WERI-Rb-1 (cell line): ENCODE measurements around the gene SERPINC1.
"Not testable (repeated sequence)": the region's sequence is repeated elsewhere in the genome, so short reads cannot be mapped to it uniquely, and the experiment has no call there.

Source experiments
- DNase-seq: peaks from one replicate; pipeline ENCODE4 v3.0.0-alpha.2; 2020
- H3K27ac ChIP-seq: fragments of 250-450 bp; sonication (Bioruptor Pico); 2 replicates; pipeline ENCODE4 v1.5.1; 2020; ENCODE audit warnings: mild to moderate bottlenecking, moderate library complexity
- H3K27me3 ChIP-seq: fragments of 250-450 bp; sonication (Bioruptor Pico); 2 replicates; pipeline ENCODE4 v1.5.1; 2021; ENCODE audit warnings: mild to moderate bottlenecking, low read depth, moderate library complexity; ENCODE audit not compliant: insufficient read depth, severe bottlenecking
- H3K36me3 ChIP-seq: fragments of 250-450 bp; sonication (Bioruptor Pico); 2 replicates; pipeline ENCODE4 v1.5.1; 2020; ENCODE audit warnings: mild to moderate bottlenecking, moderate library complexity
- H3K4me3 ChIP-seq: 2 replicates; pipeline ENCODE4 v1.5.1; 2011; ENCODE audit warnings: low read depth, mild to moderate bottlenecking, control low read depth, low read length
- H3K9me3 ChIP-seq: fragments of 250-450 bp; sonication (Bioruptor Pico); 2 replicates; pipeline ENCODE4 v1.5.1; 2021; ENCODE audit warnings: mild to moderate bottlenecking, moderate library complexity; ENCODE audit not compliant: severe bottlenecking
- TF ChIP-seq, protein P1 (sequence below): IDR thresholded peaks from 2 replicates; pipeline ENCODE4 v1.5.1; 2011; ENCODE audit warnings: low read depth, mild to moderate bottlenecking, control low read depth, inconsistent platforms, low read length

SERPINC1 gene

GRCh38 chr1:173888749-173889148 is 28.4 kb downstream of the SERPINC1 start:
- DNase-seq: no peak
- Histone ChIP-seq H3K27me3 (no peaks in the 10 kb centered on the region), H3K4me3 (no peak overlapping the region), H3K36me3 (peaks cover 11% of the 10 kb centered on the region), H3K9me3 (no peaks in the 10 kb centered on the region), H3K27ac (no peak overlapping the region)
- TF ChIP-seq, protein P1, sequence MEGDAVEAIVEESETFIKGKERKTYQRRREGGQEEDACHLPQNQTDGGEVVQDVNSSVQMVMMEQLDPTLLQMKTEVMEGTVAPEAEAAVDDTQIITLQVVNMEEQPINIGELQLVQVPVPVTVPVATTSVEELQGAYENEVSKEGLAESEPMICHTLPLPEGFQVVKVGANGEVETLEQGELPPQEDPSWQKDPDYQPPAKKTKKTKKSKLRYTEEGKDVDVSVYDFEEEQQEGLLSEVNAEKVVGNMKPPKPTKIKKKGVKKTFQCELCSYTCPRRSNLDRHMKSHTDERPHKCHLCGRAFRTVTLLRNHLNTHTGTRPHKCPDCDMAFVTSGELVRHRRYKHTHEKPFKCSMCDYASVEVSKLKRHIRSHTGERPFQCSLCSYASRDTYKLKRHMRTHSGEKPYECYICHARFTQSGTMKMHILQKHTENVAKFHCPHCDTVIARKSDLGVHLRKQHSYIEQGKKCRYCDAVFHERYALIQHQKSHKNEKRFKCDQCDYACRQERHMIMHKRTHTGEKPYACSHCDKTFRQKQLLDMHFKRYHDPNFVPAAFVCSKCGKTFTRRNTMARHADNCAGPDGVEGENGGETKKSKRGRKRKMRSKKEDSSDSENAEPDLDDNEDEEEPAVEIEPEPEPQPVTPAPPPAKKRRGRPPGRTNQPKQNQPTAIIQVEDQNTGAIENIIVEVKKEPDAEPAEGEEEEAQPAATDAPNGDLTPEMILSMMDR: no peak

- TF ChIP-seq, protein P1: no peak
- Histone ChIP-seq H3K4me3 (no peak overlapping the region), H3K36me3 (peaks cover 11% of the 10 kb centered on the region), H3K27me3 (no peaks in the 10 kb centered on the region), H3K27ac (no peak overlapping the region), H3K9me3 (no peaks in the 10 kb centered on the region)
- DNase-seq: no peak
These were observed 29.5 kb downstream of the SERPINC1 start for GRCh38 chr1:173887627-173888026.

DNA sequence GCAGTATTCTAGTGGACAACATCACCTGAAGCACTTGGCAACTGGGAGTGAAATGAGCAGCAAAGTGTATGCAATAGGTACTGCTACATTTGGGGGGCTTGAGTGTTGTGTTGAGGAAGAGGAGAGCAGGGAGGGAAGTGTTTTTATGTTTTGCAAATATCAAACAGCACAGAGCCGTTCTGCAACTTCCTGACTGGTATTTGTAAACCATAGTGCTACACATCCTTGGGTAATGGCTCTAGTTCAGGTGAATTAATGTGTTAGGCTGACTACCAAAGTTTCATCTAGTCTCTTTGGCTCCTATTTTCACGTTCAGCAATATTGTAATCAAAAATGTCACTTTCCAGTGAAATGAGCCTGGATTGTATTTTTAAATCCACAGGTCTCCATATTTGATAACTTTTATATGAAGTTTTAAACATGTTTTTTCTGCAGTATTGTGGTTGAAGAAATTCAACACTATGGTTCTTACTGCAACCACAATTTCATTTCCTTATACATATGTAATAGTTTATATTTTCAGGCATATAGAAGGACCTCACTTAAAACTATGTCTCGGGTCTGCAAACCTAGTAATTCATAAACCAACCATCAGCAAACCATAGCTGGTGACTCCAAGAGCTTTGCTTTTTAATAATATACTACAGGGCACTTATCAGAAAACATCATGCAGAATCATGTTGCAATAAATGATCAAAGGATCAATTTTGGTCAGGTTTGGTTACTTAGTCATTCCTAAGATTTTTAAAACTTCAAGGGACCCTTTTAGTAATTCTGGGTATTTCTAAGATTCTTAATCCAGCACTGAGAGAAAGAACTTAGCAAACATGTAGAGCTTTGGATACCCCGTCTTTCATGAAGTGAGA is 30.1 kb downstream of the SERPINC1 start:
- H3K27ac ChIP-seq: no peak overlapping the region

DNA sequence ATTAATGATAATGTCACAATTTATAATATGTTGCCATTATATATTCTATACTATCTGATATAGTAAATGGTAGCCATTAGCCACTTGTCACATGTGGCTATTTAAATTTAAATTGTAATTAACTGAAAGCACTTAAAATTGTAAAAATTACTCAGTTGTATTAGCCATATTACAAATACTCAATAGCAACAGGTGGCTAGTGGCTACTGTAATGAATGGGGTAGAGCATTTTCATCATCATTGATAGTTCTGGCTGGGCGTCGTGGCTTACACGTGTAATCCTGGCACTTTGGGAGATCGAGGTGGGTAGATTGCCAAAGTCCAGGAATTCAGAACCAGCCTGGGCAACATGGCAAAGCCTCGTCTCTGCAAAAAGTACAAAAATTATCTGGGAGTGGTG is 32.4 kb downstream of the SERPINC1 start:
- no peak for DNase-seq
- TF ChIP-seq, protein P1: no peak
- Histone ChIP-seq H3K9me3 (no peaks in the 10 kb centered on the region), H3K36me3 (peaks cover 11% of the 10 kb centered on the region), H3K27ac (no peak overlapping the region), H3K4me3 (no peak overlapping the region), H3K27me3 (no peaks in the 10 kb centered on the region)

More for the DNA sequence above, 30.1 kb downstream of the SERPINC1 start:
- no peaks in the 10 kb centered on the region for H3K9me3 ChIP-seq
- no peak for DNase-seq
- peaks cover 11% of the 10 kb centered on the region for H3K36me3 ChIP-seq
- H3K4me3 ChIP-seq: no peak overlapping the region
- H3K27me3 ChIP-seq: no peaks in the 10 kb centered on the region
- TF ChIP-seq, protein P1: no peak

DNA sequence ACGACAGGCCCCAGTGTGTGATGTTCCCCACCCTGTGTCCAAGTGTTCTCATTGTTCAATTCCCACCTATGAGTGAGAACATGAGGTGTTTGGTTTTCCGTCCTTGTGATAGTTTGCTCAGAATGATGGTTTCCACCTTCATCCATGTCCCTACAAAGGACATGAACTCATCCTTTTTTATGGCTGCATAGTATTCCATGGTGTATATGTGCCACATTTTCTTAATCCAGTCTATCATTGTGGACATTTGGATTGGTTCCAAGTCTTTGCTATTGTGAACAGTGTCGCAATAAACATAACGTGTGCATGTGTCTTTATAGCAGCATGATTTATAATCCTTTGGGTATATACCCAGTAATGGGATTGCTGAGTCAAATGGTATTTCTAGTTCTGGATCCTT is 36.0 kb downstream of the SERPINC1 start:
- H3K27me3 ChIP-seq: not testable (repeated sequence)

DNA sequence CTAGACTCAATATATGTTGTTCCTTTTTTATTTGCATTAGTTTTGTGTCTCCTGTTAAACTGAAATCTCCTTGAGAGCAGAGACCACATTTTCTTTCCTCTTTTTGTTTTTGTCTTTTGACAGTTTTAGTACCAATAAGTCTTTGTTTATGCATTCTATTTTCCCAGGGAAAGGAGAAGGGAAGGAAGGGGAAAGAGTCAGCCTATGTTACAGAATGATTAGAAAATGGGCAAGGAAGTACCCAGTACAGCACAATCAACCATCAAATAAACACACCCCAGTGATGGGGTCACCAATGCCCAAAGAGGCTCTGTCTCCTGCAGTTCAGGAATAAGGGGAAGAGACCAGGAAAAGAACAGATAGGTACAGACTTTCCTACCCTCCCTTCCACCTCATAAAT is 38.9 kb downstream of the SERPINC1 start:
- DNase-seq: no peak
- TF ChIP-seq, protein P1: no peak

More for the DNA sequence above, 36.0 kb downstream of the SERPINC1 start:
- not testable (repeated sequence) for H3K36me3 ChIP-seq, H3K9me3 ChIP-seq, DNase-seq, H3K27ac ChIP-seq, H3K4me3 ChIP-seq

More for the DNA sequence above, 38.9 kb downstream of the SERPINC1 start:
- no peaks in the 10 kb centered on the region for H3K9me3 ChIP-seq
- H3K4me3 ChIP-seq: no peak overlapping the region
- no peaks in the 10 kb centered on the region for H3K27me3 ChIP-seq
- H3K27ac ChIP-seq: no peak overlapping the region
- peaks cover 6% of the 10 kb centered on the region; the same call in 1 of the 2 replicates for H3K36me3 ChIP-seq
